Caki2 (cell line): ENCODE measurements around the gene ETV6. TPM values are rescaled to one million over a fixed set of nuclear protein-coding genes. Genes with fewer than 3 reads are reported as not detected.

Experiments used
- DNase-seq: peaks from one replicate; pipeline ENCODE4 v3.0.0-alpha.2; 2015; ENCODE audit warnings: low read depth
- in situ Hi-C: cut with HindIII; loops from 2 replicates; pipeline ENCODE4 v1.10.0; 2016; ENCODE audit warnings: low sequenced_read_pairs, low pct_unique_long_range_greater_than_20kb, mixed read lengths
- total RNA-seq: library from RNA; depleted of rRNA; stranded (reverse); fragments of >200 nt; shearing (Covaris generic); gene quantifications from 2 replicates; pipeline ENCODE4 v1.2.3, GENCODE V29; 2014; ENCODE audit warnings: low replicate concordance

The ETV6 gene
- total RNA-seq, 1 experiment from 2014 or later: 14.7 TPM

- no peak for DNase-seq
- in situ Hi-C loops: no loop called here
These were observed 94.2 kb downstream of the ETV6 start for GRCh38 chr12:11743423-11744409.

GRCh38 chr12:11744410-11744801 is 94.9 kb downstream of the ETV6 start:
- DNase-seq: no peak
- in situ Hi-C loops: no loop called here

- DNase-seq: no peak
- in situ Hi-C loops: no loop called here
These were observed 95.6 kb downstream of the ETV6 start for GRCh38 chr12:11745113-11745512.

- peak; percentile 100 for DNase-seq
- in situ Hi-C loops: no loop called here
These were observed 96.7 kb downstream of the ETV6 start for GRCh38 chr12:11746024-11746771.

GRCh38 chr12:11746940-11747716 is 97.7 kb downstream of the ETV6 start:
- in situ Hi-C loops: no loop called here
- DNase-seq: no peak

GRCh38 chr12:11747969-11748368 is 98.5 kb downstream of the ETV6 start:
- in situ Hi-C loops: no loop called here

GRCh38 chr12:11748903-11749302 is 99.4 kb downstream of the ETV6 start:
- in situ Hi-C loops: no loop called here
- no peak for DNase-seq

More at GRCh38 chr12:11747969-11748368, 98.5 kb downstream of the ETV6 start:
- DNase-seq: no peak

- DNase-seq: no peak
- in situ Hi-C loops: no loop called here
These were observed 100.6 kb downstream of the ETV6 start for GRCh38 chr12:11749943-11750690.

- DNase-seq: no peak
These were observed 103.1 kb downstream of the ETV6 start for GRCh38 chr12:11752403-11753149.

GRCh38 chr12:11753150-11753499 is 103.7 kb downstream of the ETV6 start:
- in situ Hi-C loops: no loop called here
- no peak for DNase-seq

More at GRCh38 chr12:11752403-11753149, 103.1 kb downstream of the ETV6 start:
- in situ Hi-C loops: no loop called here

- in situ Hi-C loops: no loop called here
- DNase-seq: no peak
These were observed 104.4 kb downstream of the ETV6 start for GRCh38 chr12:11753826-11754225.

GRCh38 chr12:11754256-11754655 is 104.8 kb downstream of the ETV6 start:
- in situ Hi-C loops: no loop called here
- DNase-seq: no peak

GRCh38 chr12:11755302-11755930 is 105.9 kb downstream of the ETV6 start:
- no peak for DNase-seq
- in situ Hi-C loops: no loop called here

GRCh38 chr12:11756022-11756421 is 106.5 kb downstream of the ETV6 start:
- DNase-seq: no peak
- in situ Hi-C loops: no loop called here

- in situ Hi-C loops: no loop called here
- DNase-seq: no peak
These were observed 107.0 kb downstream of the ETV6 start for GRCh38 chr12:11756523-11756922.

- no peak for DNase-seq
- in situ Hi-C loops: no loop called here
These were observed 107.6 kb downstream of the ETV6 start for GRCh38 chr12:11757095-11757494.

- no peak for DNase-seq
- in situ Hi-C loops: no loop called here
These were observed 108.1 kb downstream of the ETV6 start for GRCh38 chr12:11757531-11757930.
